H9 (cell line): ENCODE data around the gene MNX1. TPM values are rescaled to one million over a fixed set of nuclear protein-coding genes. Genes with fewer than 3 reads are reported as not detected.

Experiments used
- DNase-seq: peaks from one replicate; pipeline ENCODE4 v3.0.0-alpha.2; 2017
- H2AFZ ChIP-seq: one replicate; pipeline ENCODE4 v1.6.1; 2013; ENCODE audit warnings: mild to moderate bottlenecking, low read length, control low read depth, moderate library complexity
- H2AK5ac ChIP-seq: 2 replicates; pipeline ENCODE4 v1.6.1; 2013; ENCODE audit warnings: low read length, control low read depth, mixed read lengths; ENCODE audit not compliant: insufficient read length
- H2BK120ac ChIP-seq: one replicate; pipeline ENCODE4 v1.6.1; 2013; ENCODE audit warnings: low read depth, mild to moderate bottlenecking, low read length, control low read depth, inconsistent platforms; ENCODE audit not compliant: poor library complexity, severe bottlenecking
- H2BK12ac ChIP-seq: 2 replicates; pipeline ENCODE4 v1.6.1; 2013; ENCODE audit warnings: low read length, control low read depth, mixed read lengths, low read depth; ENCODE audit not compliant: insufficient read length
- H2BK15ac ChIP-seq: 2 replicates; pipeline ENCODE4 v1.6.1; 2013; ENCODE audit warnings: low read depth, low read length, control low read depth
- H2BK20ac ChIP-seq: one replicate; pipeline ENCODE4 v1.6.1; 2013; ENCODE audit warnings: low read depth, mild to moderate bottlenecking, low read length, control low read depth, inconsistent platforms; ENCODE audit not compliant: poor library complexity, severe bottlenecking
- H2BK5ac ChIP-seq: 2 replicates; pipeline ENCODE4 v1.6.1; 2013; ENCODE audit warnings: low read length, control low read depth, mixed read lengths; ENCODE audit not compliant: insufficient read length
- H3K14ac ChIP-seq: 2 replicates; pipeline ENCODE4 v1.6.1; 2013; ENCODE audit warnings: low read length, control low read depth; ENCODE audit not compliant: insufficient read depth
- H3K18ac ChIP-seq: 2 replicates; pipeline ENCODE4 v1.6.1; 2013; ENCODE audit warnings: low read depth, mild to moderate bottlenecking, mixed read lengths, low read length, control low read depth; ENCODE audit not compliant: insufficient read length
- H3K23ac ChIP-seq: 2 replicates; pipeline ENCODE4 v1.6.1; 2013; ENCODE audit warnings: low read length, control low read depth, mixed read lengths, low read depth; ENCODE audit not compliant: insufficient read length
- H3K23me2 ChIP-seq: 2 replicates; pipeline ENCODE4 v1.6.1; 2013; ENCODE audit warnings: low read depth, mild to moderate bottlenecking, mixed read lengths, low read length, control low read depth; ENCODE audit not compliant: insufficient read length, poor library complexity, severe bottlenecking
- H3K27ac ChIP-seq: 2 replicates; pipeline ENCODE4 v1.5.1; 2013; ENCODE audit warnings: low read length, control low read depth, mixed read lengths, low read depth; ENCODE audit not compliant: insufficient read length
- H3K27me3 ChIP-seq: 2 replicates; pipeline ENCODE4 v1.6.1; 2013; ENCODE audit warnings: low read length, control low read depth, inconsistent platforms; ENCODE audit not compliant: insufficient read depth
- H3K4ac ChIP-seq: 2 replicates; pipeline ENCODE4 v1.6.1; 2013; ENCODE audit warnings: low read depth, mild to moderate bottlenecking, control low read depth, inconsistent platforms, low read length, moderate library complexity
- H3K4me1 ChIP-seq: 2 replicates; pipeline ENCODE4 v1.6.1; 2013; ENCODE audit warnings: low read length, control low read depth, inconsistent platforms; ENCODE audit not compliant: insufficient read depth
- H3K4me2 ChIP-seq: 2 replicates; pipeline ENCODE4 v1.6.1; 2013; ENCODE audit warnings: low read length, control low read depth, mixed read lengths; ENCODE audit not compliant: insufficient read length, insufficient read depth
- H3K56ac ChIP-seq: 2 replicates; pipeline ENCODE4 v1.6.1; 2013; ENCODE audit warnings: low read depth, mild to moderate bottlenecking, mixed read lengths, low read length, control low read depth; ENCODE audit not compliant: insufficient read length
- H3K79me1 ChIP-seq: 2 replicates; pipeline ENCODE4 v1.6.1; 2013; ENCODE audit warnings: low read depth, mild to moderate bottlenecking, moderate library complexity, low read length, control low read depth, inconsistent platforms; ENCODE audit not compliant: insufficient read depth, poor library complexity, severe bottlenecking
- H3K79me2 ChIP-seq: 2 replicates; pipeline ENCODE4 v1.6.1; 2013; ENCODE audit warnings: low read length, control low read depth, inconsistent platforms; ENCODE audit not compliant: insufficient read depth
- H3K9ac ChIP-seq: 2 replicates; pipeline ENCODE4 v1.6.1; 2013; ENCODE audit warnings: low read length, control low read depth, mixed read lengths; ENCODE audit not compliant: insufficient read length; ENCODE audit errors: extremely low read depth
- H3K9me3 ChIP-seq: one replicate; pipeline ENCODE4 v1.6.1; 2013; ENCODE audit warnings: low read depth, low read length, inconsistent platforms; ENCODE audit not compliant: control insufficient read depth
- H3T11ph ChIP-seq: one replicate; pipeline ENCODE4 v1.6.1; 2013; ENCODE audit warnings: mild to moderate bottlenecking, low read length, control low read depth, inconsistent platforms
- H4K20me1 ChIP-seq: one replicate; pipeline ENCODE4 v1.6.1; 2013; ENCODE audit not compliant: control insufficient read depth, insufficient read length, insufficient read depth
- H4K5ac ChIP-seq: 2 replicates; pipeline ENCODE4 v1.6.1; 2013; ENCODE audit warnings: low read depth, mild to moderate bottlenecking, mixed read lengths, low read length, control low read depth; ENCODE audit not compliant: insufficient read length
- H4K8ac ChIP-seq: replicated peaks from 2 replicates; pipeline ENCODE4 v1.6.1; 2013; ENCODE audit warnings: low read length, control low read depth, mixed read lengths, low read depth; ENCODE audit not compliant: insufficient read length
- H4K91ac ChIP-seq: 2 replicates; pipeline ENCODE4 v1.6.1; 2013; ENCODE audit warnings: low read depth, mild to moderate bottlenecking, moderate library complexity, mixed read lengths, low read length, control low read depth; ENCODE audit not compliant: insufficient read length
- H3K27ac Mint-ChIP-seq, 3 experiments: 2 replicates in 2 of 3; 3 replicates in 1 of 3; pipeline ENCODE4 v1.8.0; 2020 to 2021; ENCODE audit warnings: mixed read lengths in 3 of 3, mild to moderate bottlenecking in 1 of 3, moderate library complexity in 1 of 3
- H3K27me3 Mint-ChIP-seq: 2 replicates; pipeline ENCODE4 v1.8.0; 2021; ENCODE audit warnings: low read depth, mild to moderate bottlenecking, moderate library complexity, mixed read lengths
- H3K36me3 Mint-ChIP-seq, 3 experiments: 2 replicates in 2 of 3; 3 replicates in 1 of 3; pipeline ENCODE4 v1.8.0; 2020 to 2021; ENCODE audit warnings: low read depth in 3 of 3, mixed read lengths in 3 of 3; ENCODE audit not compliant: insufficient read depth in 1 of 3
- H3K4me1 Mint-ChIP-seq, 2 experiments: 2 replicates each; pipeline ENCODE4 v1.8.0; 2020; ENCODE audit warnings: mixed read lengths in 2 of 2
- H3K4me3 Mint-ChIP-seq, 2 experiments: 2 replicates in 1 of 2; 3 replicates in 1 of 2; pipeline ENCODE4 v1.8.0; 2020 to 2021; ENCODE audit warnings: mild to moderate bottlenecking in 2 of 2, mixed read lengths in 2 of 2, moderate library complexity in 1 of 2
- H3K9me3 Mint-ChIP-seq, 2 experiments: 2 replicates in 1 of 2; 3 replicates in 1 of 2; pipeline ENCODE4 v1.8.0; 2020; ENCODE audit warnings: mild to moderate bottlenecking in 2 of 2, mixed read lengths in 2 of 2, moderate library complexity in 1 of 2
- CTCF ChIP-seq: fragments of 200-600 bp; sonication (generic); conservative IDR thresholded peaks from 3 replicates; pipeline ENCODE4 v1.8.0; 2021; ENCODE audit warnings: antibody characterized with exemption, mild to moderate bottlenecking
- WGBS: extraction: QIAGEN DNeasy Blood & Tissue Kit; methylation state at CpG from one replicate; pipeline ENCODE4 v1.1.7; 2013; ENCODE audit warnings: missing lambda C conversion rate, low lambda C conversion rate, mixed read lengths; ENCODE audit not compliant: insufficient read length; ENCODE audit errors: extremely low coverage; 5-methylcytosine and 5-hydroxymethylcytosine counted together
- total RNA-seq: library from RNA; stranded (reverse); gene quantifications from 2 replicates; pipeline ENCODE4 v1.2.1, GENCODE V29; 2021

Gene MNX1
- total RNA-seq, 1 experiment from 2014 or later: not detected

- Histone ChIP-seq H4K5ac (no peak overlapping the region), H4K20me1 (no peaks in the 10 kb centered on the region), H3K4me1 (no peaks in the 10 kb centered on the region), H3K9ac (no peak overlapping the region), H2BK20ac (no peak overlapping the region), H2BK15ac (no peak overlapping the region), H3K23me2 (no peaks in the 10 kb centered on the region), H3K14ac (no peak overlapping the region), H2BK5ac (no peak overlapping the region), H3K18ac (no peak overlapping the region), H2BK12ac (no peak overlapping the region), H3K27me3 (no peaks in the 10 kb centered on the region; the same call in 1 of the 2 replicates), H3K9me3 (no peaks in the 10 kb centered on the region), H3K4me2 (no peak overlapping the region), H3K79me1 (no peaks in the 10 kb centered on the region), H3K79me2 (no peaks in the 10 kb centered on the region), H4K91ac (no peak overlapping the region), H2AFZ (no peak overlapping the region), H3K56ac (no peak overlapping the region), H3T11ph (no peak overlapping the region), H3K27ac (no peak overlapping the region), H2BK120ac (no peak overlapping the region), H3K23ac (no peak overlapping the region), H4K8ac (no peak overlapping the region), H3K4ac (no peak overlapping the region), H2AK5ac (no peak overlapping the region)
- no CpG with 5 or more reads among the region's 4 CpGs for WGBS
- H3K36me3 Mint-ChIP-seq: no peaks in the 10 kb centered on the region; a peak in 1 of 7 replicates
- peaks cover 5 to 11% of the 10 kb centered on the region in 2 experiments; a peak in 3 of 5 replicates for H3K9me3 Mint-ChIP-seq
- H3K4me1 Mint-ChIP-seq: no peaks in the 10 kb centered on the region
- DNase-seq: no peak
- H3K27me3 Mint-ChIP-seq: peaks cover 90% of the 10 kb centered on the region
- H3K27ac Mint-ChIP-seq: no peak overlapping the region
- H3K4me3 Mint-ChIP-seq: no peak overlapping the region
- no peak for TF ChIP-seq CTCF
Observed at GRCh38 chr7:157032128-157032527, 21.7 kb upstream of the MNX1 start.
